SK-N-SH (cell line): ENCODE data around the gene FUS. TPM values are rescaled to one million over a fixed set of nuclear protein-coding genes. Genes with fewer than 3 reads are reported as not detected.

Experiments
- CTCF ChIA-PET: fragments of 300-600, 350-600 bp; formaldehyde crosslinking; extraction: SDS; loops from one replicate; lab custom pipeline; 2021; lab: Yijun Ruan, JAX
- POLR2A ChIA-PET: fragments of 350-600 bp; sonication (Branson Sonifier 250); formaldehyde crosslinking; extraction: SDS; loops from one replicate; lab custom pipeline; 2020; ENCODE audit warnings: antibody characterized with exemption, inconsistent platforms; lab: Yijun Ruan, JAX
- DNase-seq: peaks from one replicate; pipeline ENCODE4 v3.0.0; 2012
- H2AFZ ChIP-seq: fragments of 200-600 bp; sonication (generic); 2 replicates; pipeline ENCODE4 v1.8.1; 2016; ENCODE audit warnings: antibody characterized with exemption, mild to moderate bottlenecking, low read depth
- H3F3A ChIP-seq: fragments of 200-600 bp; sonication (generic); replicated peaks from 2 replicates; pipeline ENCODE3; 2016; ENCODE audit warnings: antibody characterized with exemption, mild to moderate bottlenecking; ENCODE audit not compliant: insufficient read depth
- H3K27ac ChIP-seq, 2 experiments: fragments of 200-500 bp in 1 of 2; fragments of 200-600 bp in 1 of 2; sonication (Bioruptor generic) in 1 of 2; sonication (generic), shearing (Covaris generic) in 1 of 2; 2 replicates each; pipeline versions ENCODE4 v1.5.1 to v1.6.1; 2014 to 2016; ENCODE audit warnings: low read depth in 2 of 2, inconsistent platforms in 1 of 2, low read length in 1 of 2, mild to moderate bottlenecking in 1 of 2, mixed read lengths in 1 of 2
- H3K27me3 ChIP-seq: fragments of 200-600 bp; sonication (generic), shearing (Covaris generic); 2 replicates; pipeline ENCODE4 v1.6.1; 2016; ENCODE audit warnings: mixed run types; ENCODE audit not compliant: insufficient read depth
- H3K36me3 ChIP-seq, 2 experiments: fragments of 200-500 bp in 1 of 2; fragments of 200-600 bp in 1 of 2; sonication (Bioruptor generic) in 1 of 2; sonication (generic) in 1 of 2; replicated peaks in 1 of 2; 2 replicates each; pipeline versions ENCODE3 to v1.5.1; 2014 to 2016; ENCODE audit warnings: low read length in 1 of 2, mild to moderate bottlenecking in 1 of 2; ENCODE audit not compliant: insufficient read depth in 2 of 2, control insufficient read depth in 1 of 2
- H3K4me1 ChIP-seq, 2 experiments: fragments of 200-500 bp in 1 of 2; fragments of 200-600 bp in 1 of 2; sonication (Bioruptor generic) in 1 of 2; sonication (generic), shearing (Covaris generic) in 1 of 2; 2 replicates each; pipeline versions ENCODE4 v1.5.1 to v1.6.1; 2014 to 2016; ENCODE audit warnings: low read depth in 1 of 2, low read length in 1 of 2, mixed run types in 1 of 2; ENCODE audit not compliant: insufficient read depth in 2 of 2, control insufficient read depth in 1 of 2
- H3K4me2 ChIP-seq: fragments of 200-600 bp; sonication (generic), shearing (Covaris generic); 2 replicates; pipeline ENCODE4 v1.6.1; 2017; ENCODE audit warnings: mixed run types
- H3K4me3 ChIP-seq, 2 experiments: fragments of 200-500 bp in 1 of 2; fragments of 200-600 bp in 1 of 2; sonication (Bioruptor generic) in 1 of 2; sonication (generic), shearing (Covaris generic) in 1 of 2; 2 replicates each; pipeline versions ENCODE4 v1.5.1 to v1.8.1; 2014 to 2016; ENCODE audit warnings: low read depth in 2 of 2, inconsistent platforms in 1 of 2, low read length in 1 of 2, mild to moderate bottlenecking in 1 of 2, mixed read lengths in 1 of 2, moderate library complexity in 1 of 2
- H3K79me2 ChIP-seq: fragments of 200-600 bp; sonication (generic); 2 replicates; pipeline ENCODE4 v1.8.1; 2017; ENCODE audit warnings: mild to moderate bottlenecking; ENCODE audit not compliant: insufficient read depth
- H3K9ac ChIP-seq: fragments of 200-600 bp; sonication (generic); 2 replicates; pipeline ENCODE4 v1.6.1; 2017; ENCODE audit warnings: mixed run types
- H3K9me2 ChIP-seq: fragments of 200-600 bp; sonication (generic); 2 replicates; pipeline ENCODE4 v1.6.1; 2017; ENCODE audit warnings: mixed run types
- H3K9me3 ChIP-seq: fragments of 200-600 bp; sonication (generic); 2 replicates; pipeline ENCODE4 v1.6.1; 2017; ENCODE audit warnings: mixed run types, mild to moderate bottlenecking, moderate library complexity
- H4K20me1 ChIP-seq: fragments of 200-600 bp; sonication (generic); 2 replicates; pipeline ENCODE4 v1.6.1; 2017; ENCODE audit warnings: mild to moderate bottlenecking, mixed run types; ENCODE audit not compliant: insufficient read depth
- CHD2 ChIP-seq: fragments of 150-350 bp; IDR thresholded peaks from 2 replicates; pipeline ENCODE4 v1.6.1; 2018; ENCODE audit warnings: low read length; ENCODE audit not compliant: partially characterized antibody
- EZH2phosphoT487 ChIP-seq: fragments of 200-600 bp; sonication (generic); IDR thresholded peaks from 2 replicates; pipeline ENCODE4 v1.6.1; 2017; ENCODE audit warnings: low read depth, mixed run types, mild to moderate bottlenecking, antibody characterized with exemption, moderate library complexity, borderline replicate concordance
- GABPA ChIP-seq: IDR thresholded peaks from 2 replicates; pipeline ENCODE4 v1.4.0; 2012; ENCODE audit warnings: low read depth, mild to moderate bottlenecking
- JUND ChIP-seq: IDR thresholded peaks from 2 replicates; pipeline ENCODE4 v1.4.0; 2012
- MXI1 ChIP-seq: IDR thresholded peaks from 2 replicates; pipeline ENCODE4 v1.6.1; 2012; ENCODE audit warnings: mild to moderate bottlenecking, low read depth, low read length, improper control_type of control experiment
- NFIC ChIP-seq: IDR thresholded peaks from 2 replicates; pipeline ENCODE4 v1.4.0; 2012; ENCODE audit warnings: borderline replicate concordance
- RAD21 ChIP-seq: IDR thresholded peaks from 2 replicates; pipeline ENCODE4 v1.6.1; 2012; ENCODE audit warnings: mild to moderate bottlenecking, low read length
- RCOR1 ChIP-seq: fragments of 150-350 bp; IDR thresholded peaks from 2 replicates; pipeline ENCODE4 v1.6.1; 2017; ENCODE audit warnings: antibody characterized with exemption, low read length
- RFX5 ChIP-seq: IDR thresholded peaks from 2 replicates; pipeline ENCODE4 v1.6.1; 2012; ENCODE audit warnings: mild to moderate bottlenecking, improper control_type of control experiment, low read length
- SIN3A ChIP-seq: IDR thresholded peaks from 2 replicates; pipeline ENCODE4 v1.6.1; 2012; ENCODE audit warnings: low read depth, mild to moderate bottlenecking, low read length, moderate library complexity, borderline replicate concordance
- SMC3 ChIP-seq: IDR thresholded peaks from 2 replicates; pipeline ENCODE4 v1.6.1; 2012; ENCODE audit warnings: low read depth, low read length, improper control_type of control experiment
- TAF1 ChIP-seq: IDR thresholded peaks from 2 replicates; pipeline ENCODE4 v1.6.1; 2012; ENCODE audit warnings: low read depth, mild to moderate bottlenecking, low read length, moderate library complexity, borderline replicate concordance
- TCF12 ChIP-seq: IDR thresholded peaks from 2 replicates; pipeline ENCODE4 v1.4.0; 2012
- TEAD4 ChIP-seq: IDR thresholded peaks from 2 replicates; pipeline ENCODE4 v1.4.0; 2012; ENCODE audit warnings: mild to moderate bottlenecking, borderline replicate concordance; ENCODE audit not compliant: insufficient read depth
- WGBS: methylation state at CpG from one replicate; pipeline ENCODE4 v1.1.6; 2017; ENCODE audit warnings: low lambda C conversion rate; 5-methylcytosine and 5-hydroxymethylcytosine counted together
- polyA plus RNA-seq, 3 experiments: library from polyadenylated mRNA; depleted of rRNA; stranded (reverse); fragments of >200 nt; gene quantifications; 2 replicates each; pipeline ENCODE4 v1.2.3, GENCODE V29; 2012
- TF ChIP-seq, protein P1 (sequence below): IDR thresholded peaks from 2 replicates; pipeline ENCODE4 v1.6.1; 2012; ENCODE audit warnings: mild to moderate bottlenecking, low read depth, low read length, moderate library complexity
- TF ChIP-seq, protein P2 (sequence below): IDR thresholded peaks from 2 replicates; pipeline ENCODE4; 2012
- TF ChIP-seq, protein P3 (sequence below): fragments of 150-350 bp; IDR thresholded peaks from 2 replicates; pipeline ENCODE4 v1.6.1; 2016; ENCODE audit warnings: mild to moderate bottlenecking, low read depth, low read length

FUS gene
- polyA plus RNA-seq, 1 of the 3 experiments (the other 2 are of a cell fraction): 429 TPM

DNA sequence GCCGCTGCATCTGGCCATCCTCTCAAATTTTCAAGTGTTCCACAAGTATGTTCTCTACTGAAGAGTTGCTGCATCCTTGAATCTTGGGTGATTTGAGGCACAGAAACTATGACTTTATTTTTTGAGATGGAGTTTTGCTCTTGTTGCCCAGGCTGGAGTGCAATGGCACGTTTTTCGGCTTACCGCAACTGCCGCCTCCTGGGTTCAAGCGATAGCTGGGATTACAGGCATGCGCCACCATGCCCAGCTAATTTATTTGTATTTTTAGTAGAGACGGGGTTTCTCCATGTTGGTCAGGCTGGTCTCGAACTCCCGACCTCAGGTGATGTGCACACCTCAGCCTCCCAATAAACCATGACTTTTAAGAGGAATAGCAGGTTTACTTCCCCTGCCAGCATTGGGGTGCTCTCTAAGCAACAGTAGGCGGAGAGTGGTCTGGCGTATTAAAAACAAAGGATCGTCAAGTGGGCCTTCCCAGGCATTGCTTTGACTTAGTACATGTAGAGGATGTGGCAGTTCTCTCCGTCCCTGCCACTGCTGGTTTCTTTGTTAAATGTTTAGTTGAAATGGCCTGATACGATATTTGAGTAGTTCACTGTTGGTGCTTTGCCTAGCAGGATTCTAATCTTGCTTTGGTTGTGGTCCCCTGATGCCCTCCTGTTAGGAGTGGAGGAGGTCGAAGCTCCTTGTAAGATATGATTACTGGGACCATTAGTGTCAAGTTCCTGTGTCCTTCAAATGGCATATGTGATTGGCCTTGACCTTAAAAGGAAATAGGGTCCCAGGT, 13.1 kb downstream of the FUS start (continued):
- TF ChIP-seq, protein P1, sequence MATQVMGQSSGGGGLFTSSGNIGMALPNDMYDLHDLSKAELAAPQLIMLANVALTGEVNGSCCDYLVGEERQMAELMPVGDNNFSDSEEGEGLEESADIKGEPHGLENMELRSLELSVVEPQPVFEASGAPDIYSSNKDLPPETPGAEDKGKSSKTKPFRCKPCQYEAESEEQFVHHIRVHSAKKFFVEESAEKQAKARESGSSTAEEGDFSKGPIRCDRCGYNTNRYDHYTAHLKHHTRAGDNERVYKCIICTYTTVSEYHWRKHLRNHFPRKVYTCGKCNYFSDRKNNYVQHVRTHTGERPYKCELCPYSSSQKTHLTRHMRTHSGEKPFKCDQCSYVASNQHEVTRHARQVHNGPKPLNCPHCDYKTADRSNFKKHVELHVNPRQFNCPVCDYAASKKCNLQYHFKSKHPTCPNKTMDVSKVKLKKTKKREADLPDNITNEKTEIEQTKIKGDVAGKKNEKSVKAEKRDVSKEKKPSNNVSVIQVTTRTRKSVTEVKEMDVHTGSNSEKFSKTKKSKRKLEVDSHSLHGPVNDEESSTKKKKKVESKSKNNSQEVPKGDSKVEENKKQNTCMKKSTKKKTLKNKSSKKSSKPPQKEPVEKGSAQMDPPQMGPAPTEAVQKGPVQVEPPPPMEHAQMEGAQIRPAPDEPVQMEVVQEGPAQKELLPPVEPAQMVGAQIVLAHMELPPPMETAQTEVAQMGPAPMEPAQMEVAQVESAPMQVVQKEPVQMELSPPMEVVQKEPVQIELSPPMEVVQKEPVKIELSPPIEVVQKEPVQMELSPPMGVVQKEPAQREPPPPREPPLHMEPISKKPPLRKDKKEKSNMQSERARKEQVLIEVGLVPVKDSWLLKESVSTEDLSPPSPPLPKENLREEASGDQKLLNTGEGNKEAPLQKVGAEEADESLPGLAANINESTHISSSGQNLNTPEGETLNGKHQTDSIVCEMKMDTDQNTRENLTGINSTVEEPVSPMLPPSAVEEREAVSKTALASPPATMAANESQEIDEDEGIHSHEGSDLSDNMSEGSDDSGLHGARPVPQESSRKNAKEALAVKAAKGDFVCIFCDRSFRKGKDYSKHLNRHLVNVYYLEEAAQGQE: no peak
- TF ChIP-seq RAD21 (no peak), CHD2 (no peak)

DNA sequence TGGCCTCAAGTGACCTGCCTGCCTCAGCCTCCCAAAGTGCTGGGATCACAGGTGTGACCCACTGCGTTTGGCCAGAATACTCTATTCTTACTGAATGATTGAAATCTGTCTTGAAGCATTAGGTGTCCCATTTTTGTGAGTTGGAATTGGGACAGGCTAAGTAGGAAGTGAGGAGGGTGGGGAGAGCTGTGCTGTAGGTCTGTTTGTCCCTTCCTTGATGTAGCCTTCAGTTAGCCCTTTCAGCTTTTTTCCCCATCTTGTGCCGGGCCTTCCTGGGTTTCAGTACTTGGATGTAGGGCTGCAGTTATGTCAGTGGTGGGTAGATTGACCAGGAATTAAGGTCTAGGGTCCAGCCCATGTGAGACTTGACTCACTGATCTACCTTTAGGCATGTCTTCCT, 13.9 kb downstream of the FUS start:
- WGBS: 95% methylated on average over 2 of the region's 2 CpGs
- TF ChIP-seq JUND (no peak), TAF1 (no peak), TCF12 (no peak), CHD2 (no peak), RCOR1 (no peak), MXI1 (no peak), SMC3 (no peak)
- Histone ChIP-seq H4K20me1 (peaks cover 100% of the 10 kb centered on the region), H3F3A (peaks cover 79% of the 10 kb centered on the region), H3K79me2 (peaks cover 43% of the 10 kb centered on the region), H3K4me1 (no peaks in the 10 kb centered on the region), H3K27me3 (no peaks in the 10 kb centered on the region), H3K36me3 (peaks cover 70 to 71% of the 10 kb centered on the region in 2 experiments), H2AFZ (no peak overlapping the region), H3K4me2 (no peak overlapping the region), H3K4me3 (no peak overlapping the region), H3K9ac (no peak overlapping the region), H3K27ac (no peak overlapping the region), H3K9me2 (no peaks in the 10 kb centered on the region), H3K9me3 (no peaks in the 10 kb centered on the region)
- no peak for DNase-seq
- ChIA-PET CTCF (no interaction called here), POLR2A (interaction anchor here (2.0 kb wide), 1 partner anchor 13 kb away, joined by 7 read pairs; no protein-coding TSS in a partner anchor)

DNA sequence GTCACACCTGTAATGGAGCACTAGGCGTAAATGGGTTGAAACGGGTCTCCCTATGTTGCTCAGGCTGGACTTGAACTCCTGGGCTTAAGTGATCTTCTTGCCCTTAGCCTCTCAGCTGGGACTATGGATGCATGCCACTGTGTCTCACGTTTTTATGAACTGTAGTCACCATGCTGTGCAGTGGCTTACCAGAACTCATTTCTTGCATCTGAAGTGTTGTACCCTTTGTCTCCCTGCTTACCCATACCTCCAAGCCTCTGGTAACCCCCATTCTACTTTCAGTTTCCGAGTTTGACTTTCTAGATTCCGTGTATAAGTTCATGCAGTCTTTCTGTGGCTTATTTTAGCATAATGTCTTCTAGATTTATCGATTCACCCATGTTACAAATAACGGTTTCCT, 15.0 kb downstream of the FUS start:
- H4K20me1 ChIP-seq: peaks cover 99% of the 10 kb centered on the region
- no peak overlapping the region for H3K4me2 ChIP-seq
- no peak overlapping the region for H3K9ac ChIP-seq
- DNase-seq: no peak
- H3K27me3 ChIP-seq: no peaks in the 10 kb centered on the region
- no peaks in the 10 kb centered on the region for H3K9me2 ChIP-seq
- H3K9me3 ChIP-seq: no peaks in the 10 kb centered on the region
- no peak overlapping the region for H3K27ac ChIP-seq
- H3K4me3 ChIP-seq: no peak overlapping the region
- no peaks in the 10 kb centered on the region for H3K4me1 ChIP-seq
- POLR2A ChIA-PET: no interaction called here
- no peak overlapping the region for H2AFZ ChIP-seq
- H3K36me3 ChIP-seq: peaks cover 59 to 65% of the 10 kb centered on the region in 2 experiments
- H3F3A ChIP-seq: peaks cover 81% of the 10 kb centered on the region
- CTCF ChIA-PET: no interaction called here
- 88% methylated on average over 7 of the region's 7 CpGs for WGBS
- H3K79me2 ChIP-seq: peaks cover 33% of the 10 kb centered on the region; the same call in 1 of the 2 replicates
- TF ChIP-seq GABPA (no peak), RFX5 (no peak), TEAD4 (no peak), SMC3 (no peak), EZH2phosphoT487 (no peak), RAD21 (no peak), RCOR1 (no peak), SIN3A (no peak), NFIC (no peak)
- TF ChIP-seq, protein P2, sequence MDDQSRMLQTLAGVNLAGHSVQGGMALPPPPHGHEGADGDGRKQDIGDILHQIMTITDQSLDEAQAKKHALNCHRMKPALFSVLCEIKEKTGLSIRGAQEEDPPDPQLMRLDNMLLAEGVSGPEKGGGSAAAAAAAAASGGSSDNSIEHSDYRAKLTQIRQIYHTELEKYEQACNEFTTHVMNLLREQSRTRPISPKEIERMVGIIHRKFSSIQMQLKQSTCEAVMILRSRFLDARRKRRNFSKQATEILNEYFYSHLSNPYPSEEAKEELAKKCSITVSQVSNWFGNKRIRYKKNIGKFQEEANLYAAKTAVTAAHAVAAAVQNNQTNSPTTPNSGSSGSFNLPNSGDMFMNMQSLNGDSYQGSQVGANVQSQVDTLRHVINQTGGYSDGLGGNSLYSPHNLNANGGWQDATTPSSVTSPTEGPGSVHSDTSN: no peak
- TF ChIP-seq, protein P3, sequence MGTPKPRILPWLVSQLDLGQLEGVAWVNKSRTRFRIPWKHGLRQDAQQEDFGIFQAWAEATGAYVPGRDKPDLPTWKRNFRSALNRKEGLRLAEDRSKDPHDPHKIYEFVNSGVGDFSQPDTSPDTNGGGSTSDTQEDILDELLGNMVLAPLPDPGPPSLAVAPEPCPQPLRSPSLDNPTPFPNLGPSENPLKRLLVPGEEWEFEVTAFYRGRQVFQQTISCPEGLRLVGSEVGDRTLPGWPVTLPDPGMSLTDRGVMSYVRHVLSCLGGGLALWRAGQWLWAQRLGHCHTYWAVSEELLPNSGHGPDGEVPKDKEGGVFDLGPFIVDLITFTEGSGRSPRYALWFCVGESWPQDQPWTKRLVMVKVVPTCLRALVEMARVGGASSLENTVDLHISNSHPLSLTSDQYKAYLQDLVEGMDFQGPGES: no peak
